KOPT-K1 (cell line): Measurements from ENCODE around the gene BARHL1.

Experiments
- H3K27ac ChIP-seq: fragments of 200-600 bp; sonication (generic); 2 replicates; pipeline ENCODE4 v1.5.1; 2016; ENCODE audit warnings: antibody characterized with exemption, mild to moderate bottlenecking, low read depth, low read length; ENCODE audit not compliant: poor library complexity, severe bottlenecking
- H3K36me3 ChIP-seq: fragments of 200-600 bp; sonication (generic); 2 replicates; pipeline ENCODE4 v1.5.1; 2017; ENCODE audit warnings: antibody characterized with exemption, mild to moderate bottlenecking, low read length, moderate library complexity; ENCODE audit not compliant: insufficient read depth
- H3K9me3 ChIP-seq: fragments of 200-600 bp; sonication (generic); 2 replicates; pipeline ENCODE4 v1.5.1; 2017; ENCODE audit warnings: antibody characterized with exemption, low read length, mild to moderate bottlenecking; ENCODE audit not compliant: insufficient read depth, poor library complexity, severe bottlenecking

The BARHL1 gene

GRCh38 chr9:132606066-132606465 is 23.7 kb downstream of the BARHL1 start:
- no peak overlapping the region for H3K27ac ChIP-seq
- H3K9me3 ChIP-seq, result no peaks in the 10 kb centered on the region
- peaks cover 94% of the 10 kb centered on the region for H3K36me3 ChIP-seq

DNA sequence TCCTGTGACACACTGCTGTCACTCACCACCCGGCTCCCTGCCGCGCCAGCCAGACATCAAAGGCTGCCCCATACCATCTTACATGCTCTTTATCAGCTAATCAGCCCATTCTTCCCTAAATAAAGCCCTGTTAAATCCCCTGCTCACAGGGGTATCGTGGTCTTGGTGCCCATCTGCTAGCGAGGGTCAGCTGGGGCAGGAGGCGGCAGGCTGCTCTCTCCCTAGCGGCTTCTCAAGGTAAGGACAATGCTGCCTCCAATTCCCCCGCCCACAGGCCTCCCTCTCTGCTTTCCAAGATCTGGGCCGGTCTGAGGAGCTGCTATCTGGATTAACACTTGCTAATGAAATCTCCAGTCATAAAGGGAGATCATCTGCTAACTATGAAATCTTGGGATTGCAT is 26.8 kb downstream of the BARHL1 start:
- H3K27ac ChIP-seq, result no peak overlapping the region
- peaks cover 93% of the 10 kb centered on the region for H3K36me3 ChIP-seq
- no peaks in the 10 kb centered on the region for H3K9me3 ChIP-seq

DNA sequence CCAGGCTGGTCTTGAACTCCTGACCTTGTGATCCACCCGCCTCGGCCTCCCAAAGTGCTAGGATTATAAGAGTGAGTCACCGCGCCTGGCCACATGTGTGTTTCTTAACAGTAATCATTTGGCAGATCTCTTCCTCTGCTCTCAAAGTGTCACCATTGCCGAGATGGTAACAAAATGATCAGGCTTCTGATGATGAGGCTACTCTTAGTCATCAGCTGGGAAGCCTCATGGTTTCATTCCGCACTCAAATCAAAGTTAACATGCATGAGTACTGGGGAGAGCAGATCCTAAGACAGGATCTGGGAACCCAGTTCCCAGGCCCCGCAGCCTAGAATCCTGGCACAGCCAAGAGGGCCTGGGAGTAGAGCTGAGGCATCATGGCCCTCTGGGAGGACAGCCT is 27.4 kb downstream of the BARHL1 start:
- no peaks in the 10 kb centered on the region for H3K9me3 ChIP-seq
- H3K27ac ChIP-seq, result no peak overlapping the region
- H3K36me3 ChIP-seq, result peaks cover 94% of the 10 kb centered on the region

GRCh38 chr9:132610661-132611060 is 28.3 kb downstream of the BARHL1 start:
- no peak overlapping the region for H3K27ac ChIP-seq
- peaks cover 96% of the 10 kb centered on the region for H3K36me3 ChIP-seq

GRCh38 chr9:132614324-132614723 is 31.9 kb downstream of the BARHL1 start:
- H3K9me3 ChIP-seq, result no peaks in the 10 kb centered on the region
- peaks cover 97% of the 10 kb centered on the region for H3K36me3 ChIP-seq
- H3K27ac ChIP-seq, result no peak overlapping the region

More at GRCh38 chr9:132610661-132611060, 28.3 kb downstream of the BARHL1 start:
- no peaks in the 10 kb centered on the region for H3K9me3 ChIP-seq

GRCh38 chr9:132615774-132616173 is 33.4 kb downstream of the BARHL1 start:
- Histone ChIP-seq H3K27ac (no peak overlapping the region), H3K9me3 (no peaks in the 10 kb centered on the region), H3K36me3 (peaks cover 91% of the 10 kb centered on the region)

DNA sequence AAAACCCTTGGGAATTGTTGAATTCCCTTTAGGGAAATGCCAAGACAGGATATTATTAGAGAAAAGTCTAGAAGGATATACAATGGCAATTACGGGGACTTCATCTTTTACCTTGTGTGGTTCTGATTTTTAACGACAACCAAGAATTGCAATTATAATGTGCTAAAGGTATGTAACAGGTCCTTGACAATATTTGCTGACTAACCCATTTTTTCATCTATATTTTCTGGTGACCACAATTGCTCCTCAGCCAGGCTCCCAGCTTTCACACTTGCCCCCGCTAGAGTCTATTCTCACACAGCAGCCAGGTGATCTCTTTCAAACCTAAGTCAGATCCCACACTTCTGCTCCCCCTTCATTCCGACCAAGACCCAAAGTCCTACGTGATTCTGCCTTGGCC is 34.3 kb downstream of the BARHL1 start:
- peaks cover 91% of the 10 kb centered on the region for H3K36me3 ChIP-seq
- no peaks in the 10 kb centered on the region for H3K9me3 ChIP-seq
- H3K27ac ChIP-seq, result no peak overlapping the region

DNA sequence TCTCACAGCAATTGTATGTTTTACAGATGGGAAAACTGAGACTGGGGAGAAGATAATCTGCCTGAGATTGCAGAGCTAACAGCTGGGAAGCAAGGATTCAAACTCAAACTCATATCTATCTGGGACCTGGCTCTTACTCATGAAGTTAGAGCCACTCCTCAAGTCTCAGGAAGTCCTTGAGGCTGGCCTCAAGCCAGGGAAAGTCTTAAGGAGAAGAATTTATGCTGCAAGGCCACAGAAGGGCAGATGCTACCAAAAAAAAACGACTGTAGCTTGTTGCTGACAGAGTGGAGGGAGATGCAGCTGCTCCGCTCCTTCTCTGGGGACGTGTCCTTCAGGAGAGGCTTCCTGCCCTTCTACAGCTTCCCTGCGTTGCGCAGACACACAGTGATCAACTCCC is 39.8 kb downstream of the BARHL1 start:
- no peak overlapping the region for H3K27ac ChIP-seq
- peaks cover 86% of the 10 kb centered on the region for H3K36me3 ChIP-seq
- H3K9me3 ChIP-seq, result no peaks in the 10 kb centered on the region

DNA sequence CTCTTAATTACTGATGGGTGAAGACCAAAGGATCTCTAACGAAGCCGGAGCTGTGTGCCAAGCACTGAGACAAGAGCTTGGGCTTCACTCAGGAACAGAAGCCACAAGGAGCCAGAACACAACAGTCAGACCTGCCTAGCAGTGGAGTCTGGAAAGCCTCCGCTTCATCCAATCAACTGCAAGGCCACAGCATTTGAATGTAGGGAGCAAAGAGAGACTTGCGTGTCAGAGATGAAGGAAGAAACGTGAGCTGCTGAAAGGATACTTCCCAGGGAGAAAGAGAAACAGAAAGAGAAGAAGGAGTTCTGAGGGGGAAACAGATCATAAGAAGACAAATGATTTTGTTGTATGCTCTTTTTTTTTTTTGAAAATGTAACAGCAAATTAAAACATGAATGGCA is 43.9 kb downstream of the BARHL1 start:
- Histone ChIP-seq H3K27ac (no peak overlapping the region), H3K9me3 (no peaks in the 10 kb centered on the region), H3K36me3 (peaks cover 92% of the 10 kb centered on the region)

DNA sequence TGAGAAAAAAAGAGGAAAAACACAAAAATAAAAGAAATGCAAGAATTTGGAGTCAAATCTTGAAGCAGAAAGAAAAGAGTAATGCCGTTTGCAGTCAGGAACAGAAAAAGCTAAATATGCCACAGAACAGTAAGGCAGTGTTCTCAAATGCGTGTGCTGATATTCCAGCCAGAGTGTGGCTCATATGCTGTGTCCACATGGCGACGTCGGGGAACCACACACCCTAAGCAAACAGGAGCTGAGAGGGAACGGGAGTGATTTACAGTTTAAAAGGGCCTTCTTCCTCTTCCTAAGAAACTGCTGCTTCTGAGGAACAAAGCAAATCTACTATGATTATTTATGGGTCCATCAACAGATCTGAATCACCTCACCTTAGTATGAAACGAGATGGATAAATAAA is 44.7 kb downstream of the BARHL1 start:
- H3K27ac ChIP-seq, result no peak overlapping the region
- peaks cover 92% of the 10 kb centered on the region for H3K36me3 ChIP-seq
- no peaks in the 10 kb centered on the region for H3K9me3 ChIP-seq

DNA sequence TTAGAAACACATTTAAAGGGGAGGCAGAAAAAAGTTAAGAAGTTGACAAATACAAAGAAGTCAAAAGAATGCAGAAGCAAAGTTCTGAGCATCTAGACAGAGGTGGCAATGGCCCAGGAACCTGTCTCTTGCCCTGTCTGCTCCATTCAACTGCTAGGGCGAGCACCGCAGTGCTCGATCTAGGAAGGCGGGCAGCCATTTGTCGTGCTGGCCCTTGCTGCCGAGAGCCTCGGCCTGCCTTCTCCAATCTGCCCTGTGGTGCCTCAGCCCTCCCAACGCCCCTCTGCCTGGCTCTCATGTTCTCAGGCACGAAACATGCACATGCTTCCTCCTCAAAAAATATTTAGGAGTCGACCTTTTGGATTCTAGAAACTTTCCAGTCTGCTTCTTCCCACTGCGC is 45.2 kb downstream of the BARHL1 start:
- Histone ChIP-seq H3K9me3 (no peaks in the 10 kb centered on the region), H3K27ac (no peak overlapping the region), H3K36me3 (peaks cover 92% of the 10 kb centered on the region)

DNA sequence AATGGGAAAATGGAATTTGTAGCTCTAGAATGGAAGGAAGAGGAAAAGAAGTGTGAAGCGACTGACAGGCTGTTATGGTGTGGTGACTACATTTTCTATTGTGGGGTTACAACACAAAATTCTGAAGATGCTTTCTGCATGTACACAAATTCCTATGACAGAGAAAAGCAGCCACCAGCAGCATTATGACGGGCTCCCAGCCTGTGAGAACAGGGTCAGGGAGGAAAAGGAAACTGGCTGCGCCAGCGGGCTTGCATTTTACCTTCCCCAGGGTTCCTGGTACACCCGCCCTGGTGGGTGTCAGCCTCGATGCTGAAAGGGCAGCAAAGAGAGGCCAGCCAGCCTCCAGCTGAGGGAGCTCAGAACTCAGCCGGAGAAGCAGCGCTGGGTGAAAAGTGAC is 46.3 kb downstream of the BARHL1 start:
- H3K36me3 ChIP-seq, result peaks cover 91% of the 10 kb centered on the region
- no peaks in the 10 kb centered on the region for H3K9me3 ChIP-seq
- H3K27ac ChIP-seq, result no peak overlapping the region

GRCh38 chr9:132630116-132630515 is 47.7 kb downstream of the BARHL1 start:
- Histone ChIP-seq H3K36me3 (peaks cover 78% of the 10 kb centered on the region), H3K27ac (no peak overlapping the region), H3K9me3 (no peaks in the 10 kb centered on the region)

GRCh38 chr9:132630811-132631210 is 48.4 kb downstream of the BARHL1 start:
- Histone ChIP-seq H3K9me3 (no peaks in the 10 kb centered on the region), H3K27ac (no peak overlapping the region), H3K36me3 (peaks cover 74% of the 10 kb centered on the region)

DNA sequence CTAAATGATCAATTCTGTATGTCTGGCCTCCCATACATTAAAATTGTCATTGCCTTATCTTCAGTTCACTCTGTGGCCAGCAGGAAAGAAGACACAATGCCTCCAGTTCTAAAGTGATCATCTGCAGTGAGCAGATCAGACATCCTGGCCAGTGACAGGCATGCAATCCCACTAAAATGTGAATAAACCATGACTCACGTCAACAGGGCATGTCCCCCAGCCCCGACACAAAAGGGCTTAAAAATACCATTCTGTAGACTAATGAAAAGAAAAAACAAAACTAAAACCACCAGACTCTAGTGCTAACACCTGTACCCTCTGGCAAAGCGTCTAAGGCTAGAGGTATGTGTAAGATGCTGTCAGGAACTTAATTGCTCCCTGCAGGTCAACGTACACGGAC is 48.9 kb downstream of the BARHL1 start:
- peaks cover 74% of the 10 kb centered on the region for H3K36me3 ChIP-seq
- H3K27ac ChIP-seq, result no peak overlapping the region
- H3K9me3 ChIP-seq, result no peaks in the 10 kb centered on the region

DNA sequence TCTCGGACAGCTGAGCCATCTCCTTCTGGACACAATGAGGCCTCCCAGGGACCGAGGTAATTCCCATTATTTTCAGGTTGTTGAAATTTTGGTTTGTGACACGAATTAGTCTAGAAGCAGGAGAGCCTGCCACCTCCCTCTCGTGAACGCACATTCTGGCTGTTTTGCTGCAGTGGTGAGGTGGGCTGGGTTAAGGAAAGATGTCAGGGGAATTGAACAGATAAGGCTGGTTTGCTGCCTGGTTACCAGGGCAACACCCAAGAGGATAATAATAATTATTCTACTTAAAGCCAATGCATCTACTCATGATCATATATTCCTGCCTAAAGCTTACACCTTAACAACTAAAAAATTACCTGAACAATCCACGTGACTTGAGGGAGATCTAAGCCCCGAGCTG is 49.3 kb downstream of the BARHL1 start:
- Histone ChIP-seq H3K9me3 (no peaks in the 10 kb centered on the region), H3K36me3 (peaks cover 74% of the 10 kb centered on the region), H3K27ac (no peak overlapping the region)
